Ovary (tissue), 9 donors: Measurements from ENCODE around the gene DOK6. TPM values are rescaled to one million over a fixed set of nuclear protein-coding genes. Genes with fewer than 3 reads are reported as not detected.
"Not testable (repeated sequence)": the region's sequence is repeated elsewhere in the genome, so short reads cannot be mapped to it uniquely, and the experiment has no call there.

ENCODE experiments used
- DNase-seq, 5 donors: peaks; one replicate each; pipeline ENCODE4 v3.0.0-alpha.2; 2019 to 2020
- H3K27ac ChIP-seq, 2 donors: fragments of 200-600 bp; one replicate each; pipeline versions ENCODE4 v1.5.1 to v1.8.0; 2019 to 2022
- H3K27me3 ChIP-seq: fragments of 200-600 bp; one replicate; pipeline ENCODE4 v1.8.0; 2022
- H3K36me3 ChIP-seq: fragments of 200-600 bp; sonication (generic); one replicate; pipeline ENCODE4 v1.5.1; 2019
- H3K4me1 ChIP-seq: one replicate; pipeline ENCODE4 v1.8.1; 2013; ENCODE audit warnings: mild to moderate bottlenecking, moderate library complexity; ENCODE audit not compliant: insufficient read depth
- H3K4me3 ChIP-seq: fragments of 200-600 bp; sonication (generic); one replicate; pipeline ENCODE4 v1.5.1; 2017
- H3K9me3 ChIP-seq, 2 donors: fragments of 200-600 bp in 1 of 2; sonication (generic) in 1 of 2; one replicate each; pipeline versions ENCODE4 v1.5.1 to v1.8.1; 2013 to 2019; ENCODE audit warnings: mild to moderate bottlenecking in 1 of 2, moderate library complexity in 1 of 2
- EP300 ChIP-seq: sonication (generic); formaldehyde crosslinking; IDR thresholded peaks from one replicate; pipeline ENCODE4 v1.6.1; 2017; ENCODE audit warnings: antibody characterized with exemption
- POLR2A ChIP-seq: fragments of 450-650 bp; IDR thresholded peaks from one replicate; pipeline ENCODE4 v1.6.1; 2017; ENCODE audit warnings: antibody characterized with exemption, mild to moderate bottlenecking, moderate library complexity
- WGBS, 3 donors: extraction: QIAGEN DNeasy Blood & Tissue Kit in 1 of 3; methylation state at CpG; one replicate each; pipeline versions ENCODE4 v1.1.5 to v1.1.7; 2013 to 2017; 5-methylcytosine and 5-hydroxymethylcytosine counted together
- intact Hi-C, 4 donors: fragments of 100-400 bp; cut with DNase I; formaldehyde crosslinking; loops; one replicate each; pipeline versions ENCODE4 v1.11.0 to v1.15.1; 2022 to 2023
- polyA plus RNA-seq, 2 donors: library from polyadenylated mRNA; stranded (reverse); fragments of 200-250 nt in 1 of 2; fragments of 350-450 nt in 1 of 2; fragmentation: Illumina TruSeq in 1 of 2; extraction: RNeasy Lipid Tissue Mini Kit (QIAGEN cat#74804) in 1 of 2; gene quantifications; one replicate each; pipeline ENCODE4 v1.2.3, GENCODE V29; 2013 to 2014
- total RNA-seq, 7 donors: library from RNA; depleted of rRNA in 2 of 7; stranded (reverse); fragments of >200 nt in 2 of 7; fragmentation: NEBNext Ultra II Directional in 3 of 7; extraction: Animal tissue kit (Norgen Biotek cat#: 25700) in 3 of 7; gene quantifications; one replicate each; pipeline versions ENCODE4 v1.1.0 to v1.2.4, GENCODE V29; 2016 to 2023
- TF ChIP-seq, protein P1 (sequence below), 3 donors: fragments of 450-650 bp in 2 of 3; fragments of 200-600 bp in 1 of 3; IDR thresholded peaks; one replicate each; pipeline versions ENCODE4 v1.5.1 to v1.8.0; 2016 to 2022; ENCODE audit warnings: antibody characterized with exemption in 3 of 3, mild to moderate bottlenecking in 1 of 3
- donor health status: DM: no; HTN: no; CAD: no; lungs with moderate emphysema.
- donor health status: DM: no; HTN: no; CAD: no.
- donor health status: Bipolar disorder and iron deficiency.
- donor health status: DM: yes; HTN: yes; CAD: no.
- donor health status: DM: no; HTN: no; CAD: no.
- donor health status: DM: yes; HTN: yes; CAD: no.

DOK6 gene
- total and polyA plus RNA-seq, 9 donors = 1.3 to 4.4 (median 2.8) TPM

DNA sequence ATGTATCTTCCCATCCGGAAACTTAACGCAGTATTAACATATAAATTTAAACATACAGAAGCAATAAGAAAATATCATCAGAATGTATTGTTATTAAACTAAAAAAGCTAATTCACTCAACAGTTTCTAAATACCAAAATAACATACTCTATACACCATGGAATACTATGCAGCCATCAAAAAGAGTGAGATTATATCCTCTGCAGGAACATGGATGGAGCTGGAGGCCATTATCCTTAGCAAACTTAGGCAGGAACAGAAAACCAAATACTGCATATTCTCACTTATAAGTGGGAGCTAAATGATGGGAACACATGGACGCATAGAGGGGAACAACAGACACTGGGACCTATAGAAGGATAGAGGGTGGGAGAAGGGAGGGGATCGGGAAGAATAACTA is 419.9 kb downstream of the DOK6 start:
- Histone ChIP-seq H3K27ac (no peak overlapping the region), H3K4me3 (no peak overlapping the region), H3K9me3 (no peaks in the 10 kb centered on the region), H3K4me1 (no peaks in the 10 kb centered on the region), H3K36me3 (no peaks in the 10 kb centered on the region), H3K27me3 (no peaks in the 10 kb centered on the region)
- TF ChIP-seq EP300 = no peak
- TF ChIP-seq, protein P1, sequence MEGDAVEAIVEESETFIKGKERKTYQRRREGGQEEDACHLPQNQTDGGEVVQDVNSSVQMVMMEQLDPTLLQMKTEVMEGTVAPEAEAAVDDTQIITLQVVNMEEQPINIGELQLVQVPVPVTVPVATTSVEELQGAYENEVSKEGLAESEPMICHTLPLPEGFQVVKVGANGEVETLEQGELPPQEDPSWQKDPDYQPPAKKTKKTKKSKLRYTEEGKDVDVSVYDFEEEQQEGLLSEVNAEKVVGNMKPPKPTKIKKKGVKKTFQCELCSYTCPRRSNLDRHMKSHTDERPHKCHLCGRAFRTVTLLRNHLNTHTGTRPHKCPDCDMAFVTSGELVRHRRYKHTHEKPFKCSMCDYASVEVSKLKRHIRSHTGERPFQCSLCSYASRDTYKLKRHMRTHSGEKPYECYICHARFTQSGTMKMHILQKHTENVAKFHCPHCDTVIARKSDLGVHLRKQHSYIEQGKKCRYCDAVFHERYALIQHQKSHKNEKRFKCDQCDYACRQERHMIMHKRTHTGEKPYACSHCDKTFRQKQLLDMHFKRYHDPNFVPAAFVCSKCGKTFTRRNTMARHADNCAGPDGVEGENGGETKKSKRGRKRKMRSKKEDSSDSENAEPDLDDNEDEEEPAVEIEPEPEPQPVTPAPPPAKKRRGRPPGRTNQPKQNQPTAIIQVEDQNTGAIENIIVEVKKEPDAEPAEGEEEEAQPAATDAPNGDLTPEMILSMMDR (IDR thresholded peaks at IDR 0.05) = no peak
- no peak for TF ChIP-seq POLR2A
- DNase-seq = no peak
- 96 to 98% (median 96%) methylated on average over 4 of the region's 4 CpGs for WGBS, 3 donors
- intact Hi-C loops = no loop called here

DNA sequence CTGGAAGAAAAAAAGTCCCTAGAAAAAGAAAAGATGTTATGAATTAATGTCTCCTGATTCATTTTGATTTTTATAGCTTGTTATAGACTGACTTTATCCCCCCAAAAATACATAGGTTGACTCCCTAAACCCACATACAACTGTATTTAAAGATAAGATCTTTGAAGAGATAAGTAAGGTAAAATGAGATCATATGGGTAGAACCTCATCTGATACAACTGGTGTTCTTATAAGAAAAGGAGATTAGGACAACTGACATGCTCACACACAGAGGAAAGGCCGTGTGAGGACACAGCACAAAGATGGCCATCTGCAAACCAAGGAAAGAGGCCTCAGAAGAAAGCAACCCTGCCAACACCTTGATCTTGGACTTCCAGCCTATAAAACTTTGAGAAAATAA is 429.5 kb downstream of the DOK6 start:
- Histone ChIP-seq H3K9me3 (no peaks in the 10 kb centered on the region), H3K27me3 (no peaks in the 10 kb centered on the region), H3K27ac (no peak overlapping the region), H3K36me3 (no peaks in the 10 kb centered on the region), H3K4me3 (no peak overlapping the region), H3K4me1 (no peaks in the 10 kb centered on the region)
- no peak for DNase-seq
- 92 to 97% (median 96%) methylated on average over 1 of the region's 1 CpG for WGBS, 3 donors
- TF ChIP-seq EP300 (no peak), POLR2A (no peak)
- TF ChIP-seq, protein P1 (IDR thresholded peaks at IDR 0.05) = no peak
- intact Hi-C loops = no loop called here

GRCh38 chr18:69834980-69835379 is 434.3 kb downstream of the DOK6 start:
- H3K27me3 ChIP-seq, H3K36me3 ChIP-seq, intact Hi-C loops, H3K9me3 ChIP-seq, H3K4me3 ChIP-seq, DNase-seq, H3K27ac ChIP-seq, H3K4me1 ChIP-seq: not testable (repeated sequence)
- 95 to 97% (median 96%) methylated on average over 12 of the region's 12 CpGs for WGBS, 3 donors

GRCh38 chr18:69838003-69838402 is 437.3 kb downstream of the DOK6 start:
- TF ChIP-seq EP300 = no peak
- TF ChIP-seq, protein P1 (IDR thresholded peaks at IDR 0.05) = no peak
- no peak for TF ChIP-seq POLR2A
- H3K4me1 ChIP-seq = no peaks in the 10 kb centered on the region
- no peak for DNase-seq
- no peak overlapping the region for H3K27ac ChIP-seq
- no peaks in the 10 kb centered on the region for H3K36me3 ChIP-seq
- H3K9me3 ChIP-seq = no peaks in the 10 kb centered on the region
- 97 to 98% (median 98%) methylated on average over 1 of the region's 1 CpG for WGBS, 3 donors
- no peak overlapping the region for H3K4me3 ChIP-seq
- intact Hi-C loops = no loop called here
- no peaks in the 10 kb centered on the region for H3K27me3 ChIP-seq

DNA sequence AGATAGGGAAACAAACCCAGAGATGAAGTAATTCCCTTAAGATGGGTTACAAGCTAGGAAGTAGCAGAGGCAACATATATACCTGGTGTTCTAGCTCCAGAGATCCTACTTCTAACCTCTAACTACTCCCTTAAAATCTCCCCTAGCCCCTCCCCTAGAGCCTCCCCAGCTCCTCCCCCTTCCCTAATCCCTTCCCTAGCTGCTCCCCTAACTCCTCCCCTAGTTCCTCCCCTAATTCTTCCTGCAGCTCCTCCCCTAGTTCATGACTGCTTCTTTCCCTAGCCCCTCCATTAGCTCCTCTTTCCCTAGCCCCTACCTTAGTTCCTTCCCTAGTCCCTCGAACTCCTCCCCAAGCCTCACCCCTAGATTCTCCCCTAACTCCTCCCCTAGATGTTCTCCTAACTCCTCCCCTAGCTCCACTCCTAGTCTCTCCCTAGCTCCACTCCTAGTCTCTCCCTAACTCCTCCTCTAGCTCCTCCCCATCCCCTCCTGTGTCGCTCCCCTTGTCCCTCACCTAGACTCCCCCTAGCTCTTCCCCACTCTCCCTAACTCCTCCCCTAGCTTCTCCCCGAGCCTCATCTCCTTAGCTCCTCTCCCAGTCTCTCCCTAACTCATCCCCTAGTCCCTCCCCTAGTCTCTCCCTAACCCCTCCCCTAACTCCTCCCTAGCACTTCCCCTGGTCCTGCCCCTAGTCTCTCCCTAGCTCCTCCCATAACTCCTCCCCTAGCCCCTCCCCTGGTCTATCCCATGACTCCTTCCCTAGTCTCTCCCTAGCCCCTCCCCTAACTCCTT is 438.1 kb downstream of the DOK6 start:
- DNase-seq = no peak
- intact Hi-C loops = no loop called here
- H3K4me3 ChIP-seq = no peak overlapping the region
- H3K9me3 ChIP-seq = no peaks in the 10 kb centered on the region
- H3K4me1 ChIP-seq = no peaks in the 10 kb centered on the region
- 97 to 99% (median 98%) methylated on average over 3 of the region's 3 CpGs for WGBS, 3 donors
- no peak for TF ChIP-seq EP300
- no peak for TF ChIP-seq POLR2A
- TF ChIP-seq, protein P1 (IDR thresholded peaks at IDR 0.05) = no peak
- H3K27ac ChIP-seq = no peak overlapping the region
- H3K36me3 ChIP-seq = no peaks in the 10 kb centered on the region
- no peaks in the 10 kb centered on the region for H3K27me3 ChIP-seq
